Esophagus muscularis mucosa (tissue), 4 donors: ENCODE measurements around the gene PAM. TPM values are rescaled to one million over a fixed set of nuclear protein-coding genes. Genes with fewer than 3 reads are reported as not detected.

Experiments
- DNase-seq: peaks from one replicate; pipeline ENCODE4 v3.0.0-alpha.2; 2017; ENCODE audit errors: extremely low spot score
- H3K27ac ChIP-seq, 4 donors: fragments of 200-600 bp; sonication (generic); replicated peaks in 1 of 4; 1 replicate in 3 of 4; 2 replicates in 1 of 4; pipeline ENCODE4 v1.5.1; 2016 to 2019; ENCODE audit warnings: mild to moderate bottlenecking in 1 of 4
- H3K27me3 ChIP-seq, 4 donors: fragments of 200-600 bp; sonication (generic); one replicate each; pipeline versions ENCODE4 v1.5.1 to v1.6.0; 2016 to 2019
- H3K36me3 ChIP-seq, 4 donors: fragments of 200-600 bp; sonication (generic); one replicate each; pipeline ENCODE4 v1.5.1; 2016 to 2019
- H3K4me1 ChIP-seq, 4 donors: fragments of 200-600 bp; sonication (generic); one replicate each; pipeline ENCODE4 v1.5.1; 2016 to 2019
- H3K4me3 ChIP-seq, 4 donors: fragments of 200-600 bp; sonication (generic); 1 replicate in 2 of 4; 2 replicates in 2 of 4; pipeline ENCODE4 v1.5.1; 2016 to 2019; ENCODE audit warnings: mild to moderate bottlenecking in 4 of 4, moderate library complexity in 1 of 4
- H3K9me3 ChIP-seq, 4 donors: fragments of 200-600 bp; sonication (generic); 1 replicate in 3 of 4; 2 replicates in 1 of 4; pipeline ENCODE4 v1.5.1; 2016 to 2019
- EP300 ChIP-seq: sonication (generic); formaldehyde crosslinking; IDR thresholded peaks from one replicate; pipeline ENCODE4 v1.6.1; 2017; ENCODE audit warnings: antibody characterized with exemption
- POLR2A ChIP-seq: fragments of 450-650 bp; IDR thresholded peaks from one replicate; pipeline ENCODE4 v1.6.1; 2017; ENCODE audit warnings: antibody characterized with exemption, moderate library complexity, mild to moderate bottlenecking, low read depth
- POLR2AphosphoS5 ChIP-seq, 2 donors: sonication (generic); formaldehyde crosslinking; IDR thresholded peaks; one replicate each; pipeline ENCODE4 v1.6.1; 2017; ENCODE audit warnings: antibody characterized with exemption in 2 of 2
- WGBS: methylation state at CpG from one replicate; pipeline ENCODE4 v1.1.5; 2018; 5-methylcytosine and 5-hydroxymethylcytosine counted together
- intact Hi-C: fragments of 100-400 bp; cut with DNase I; formaldehyde crosslinking; loops from one replicate; pipeline ENCODE4 v1.15.1; 2023
- total RNA-seq, 4 donors: library from RNA; depleted of rRNA; stranded (reverse); fragments of >200 nt; gene quantifications; one replicate each; pipeline versions ENCODE4 v1.1.0 to v1.2.1, GENCODE V29; 2016
- TF ChIP-seq, protein P1 (sequence below), 3 experiments: fragments of 200-600 bp in 2 of 3; fragments of 450-650 bp in 1 of 3; sonication (generic) in 2 of 3; IDR thresholded peaks; one replicate each; pipeline ENCODE4 v1.5.1; 2017 to 2019; ENCODE audit warnings: antibody characterized with exemption in 3 of 3, mild to moderate bottlenecking in 2 of 3, moderate library complexity in 1 of 3

PAM gene
- total RNA-seq, 4 donors from 2014 or later, result 212 to 250 (median 227) TPM

DNA sequence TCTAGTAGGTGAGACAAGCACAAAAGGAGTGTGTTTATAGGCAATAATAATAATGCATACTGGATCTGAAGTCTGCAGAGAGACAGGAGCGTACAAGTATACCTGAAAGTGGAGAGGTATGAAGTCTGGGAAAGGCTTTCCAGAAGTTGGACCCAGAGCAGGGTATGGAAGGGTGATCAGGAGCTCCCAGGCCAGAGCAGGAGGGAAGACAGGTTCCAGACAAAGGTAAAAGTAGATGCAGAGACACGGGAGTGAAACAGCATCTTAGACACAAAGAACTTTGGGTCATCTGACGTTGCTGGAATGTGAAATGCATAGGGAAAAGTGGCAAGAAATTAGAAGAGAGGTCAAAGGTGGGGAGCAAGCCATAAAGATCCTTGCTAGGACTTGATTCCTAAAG is 175.1 kb downstream of the PAM start:
- H3K9me3 ChIP-seq, result no peaks in the 10 kb centered on the region
- no peak overlapping the region for H3K4me3 ChIP-seq
- no peaks in the 10 kb centered on the region for H3K27me3 ChIP-seq
- intact Hi-C loops, result no loop called here
- WGBS, result 98% methylated on average over 3 of the region's 3 CpGs
- DNase-seq, result no peak
- no peak overlapping the region for H3K27ac ChIP-seq
- peaks cover 0 to 32% (median 23%) of the 10 kb centered on the region in 4 donors for H3K36me3 ChIP-seq
- peaks cover 0 to 13% (median 2%) of the 10 kb centered on the region in 4 donors for H3K4me1 ChIP-seq
- no peak for TF ChIP-seq POLR2A
- TF ChIP-seq, protein P1, sequence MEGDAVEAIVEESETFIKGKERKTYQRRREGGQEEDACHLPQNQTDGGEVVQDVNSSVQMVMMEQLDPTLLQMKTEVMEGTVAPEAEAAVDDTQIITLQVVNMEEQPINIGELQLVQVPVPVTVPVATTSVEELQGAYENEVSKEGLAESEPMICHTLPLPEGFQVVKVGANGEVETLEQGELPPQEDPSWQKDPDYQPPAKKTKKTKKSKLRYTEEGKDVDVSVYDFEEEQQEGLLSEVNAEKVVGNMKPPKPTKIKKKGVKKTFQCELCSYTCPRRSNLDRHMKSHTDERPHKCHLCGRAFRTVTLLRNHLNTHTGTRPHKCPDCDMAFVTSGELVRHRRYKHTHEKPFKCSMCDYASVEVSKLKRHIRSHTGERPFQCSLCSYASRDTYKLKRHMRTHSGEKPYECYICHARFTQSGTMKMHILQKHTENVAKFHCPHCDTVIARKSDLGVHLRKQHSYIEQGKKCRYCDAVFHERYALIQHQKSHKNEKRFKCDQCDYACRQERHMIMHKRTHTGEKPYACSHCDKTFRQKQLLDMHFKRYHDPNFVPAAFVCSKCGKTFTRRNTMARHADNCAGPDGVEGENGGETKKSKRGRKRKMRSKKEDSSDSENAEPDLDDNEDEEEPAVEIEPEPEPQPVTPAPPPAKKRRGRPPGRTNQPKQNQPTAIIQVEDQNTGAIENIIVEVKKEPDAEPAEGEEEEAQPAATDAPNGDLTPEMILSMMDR (IDR thresholded peaks at IDR 0.05), result no peak

DNA sequence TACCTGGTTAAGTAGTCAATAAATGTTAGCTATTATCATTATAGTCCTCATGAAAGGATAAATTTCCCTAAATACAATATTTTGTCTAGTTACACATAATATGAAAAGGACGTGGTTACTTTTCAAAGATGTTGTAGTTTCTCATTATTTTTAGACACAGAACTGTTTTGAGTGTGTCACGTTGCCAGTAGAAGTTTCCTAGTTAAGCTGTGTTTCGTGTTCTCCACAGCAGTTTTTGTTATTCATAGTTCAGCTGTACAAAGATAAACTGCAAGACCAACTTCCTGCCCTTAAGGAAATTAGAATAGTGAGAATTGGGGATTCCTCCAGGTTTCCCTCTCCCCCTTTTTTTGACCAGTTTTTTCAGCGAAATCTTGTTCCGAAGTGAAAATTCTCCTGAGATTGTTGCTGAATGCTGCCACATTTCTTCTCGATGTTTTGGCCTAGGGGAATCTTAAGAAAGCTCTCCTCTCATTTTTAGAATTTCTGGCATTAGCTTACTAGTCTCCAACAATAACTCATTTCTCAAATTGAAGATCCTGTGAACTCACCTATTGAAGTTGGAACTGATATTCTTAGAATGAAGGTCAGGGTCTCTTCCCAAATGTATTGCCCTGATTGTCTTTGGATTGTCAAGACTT is 176.1 kb downstream of the PAM start:
- intact Hi-C loops, result no loop called here
- H3K27me3 ChIP-seq, result no peaks in the 10 kb centered on the region
- DNase-seq, result no peak
- no peak overlapping the region for H3K4me3 ChIP-seq
- 69% methylated on average over 6 of the region's 6 CpGs for WGBS
- H3K9me3 ChIP-seq, result no peaks in the 10 kb centered on the region
- TF ChIP-seq POLR2AphosphoS5 (IDR thresholded peaks at IDR 0.05) (no peak), EP300 (no peak), POLR2A (no peak)
- TF ChIP-seq, protein P1 (IDR thresholded peaks at IDR 0.05), result no peak
- H3K4me1 ChIP-seq, result peaks cover 0 to 13% (median 0%) of the 10 kb centered on the region in 4 donors
- H3K27ac ChIP-seq, result no peak overlapping the region
- peaks cover 0 to 32% (median 19%) of the 10 kb centered on the region in 4 donors for H3K36me3 ChIP-seq

DNA sequence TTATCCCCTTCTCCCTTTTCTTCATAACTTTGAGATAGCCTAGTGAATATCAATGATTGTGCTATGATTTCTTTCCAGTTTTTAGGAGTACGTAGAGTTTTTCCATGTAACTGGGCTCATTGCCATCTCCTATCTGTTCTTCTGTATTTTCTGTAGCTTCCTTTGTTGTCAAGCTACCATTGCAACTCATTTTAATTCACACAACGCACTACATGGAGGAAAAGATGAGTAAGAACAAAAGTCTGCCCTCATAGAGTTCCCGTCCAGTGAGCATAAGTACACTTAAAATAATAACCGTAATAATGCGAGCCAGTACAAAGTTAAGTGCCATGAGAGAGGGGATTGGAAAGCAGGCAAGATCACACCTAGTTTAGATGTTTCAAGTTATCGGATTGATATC is 177.7 kb downstream of the PAM start:
- peaks cover 0 to 13% (median 0%) of the 10 kb centered on the region in 4 donors for H3K4me1 ChIP-seq
- no peak overlapping the region for H3K4me3 ChIP-seq
- H3K9me3 ChIP-seq, result no peaks in the 10 kb centered on the region
- WGBS, result 91% methylated on average over 6 of the region's 6 CpGs
- TF ChIP-seq POLR2A (no peak), EP300 (no peak), POLR2AphosphoS5 (IDR thresholded peaks at IDR 0.05) (no peak)
- TF ChIP-seq, protein P1 (IDR thresholded peaks at IDR 0.05), result no peak
- intact Hi-C loops, result no loop called here
- DNase-seq, result no peak
- H3K27ac ChIP-seq, result no peak overlapping the region
- H3K27me3 ChIP-seq, result no peaks in the 10 kb centered on the region
- peaks cover 0 to 20% (median 8%) of the 10 kb centered on the region in 4 donors for H3K36me3 ChIP-seq

DNA sequence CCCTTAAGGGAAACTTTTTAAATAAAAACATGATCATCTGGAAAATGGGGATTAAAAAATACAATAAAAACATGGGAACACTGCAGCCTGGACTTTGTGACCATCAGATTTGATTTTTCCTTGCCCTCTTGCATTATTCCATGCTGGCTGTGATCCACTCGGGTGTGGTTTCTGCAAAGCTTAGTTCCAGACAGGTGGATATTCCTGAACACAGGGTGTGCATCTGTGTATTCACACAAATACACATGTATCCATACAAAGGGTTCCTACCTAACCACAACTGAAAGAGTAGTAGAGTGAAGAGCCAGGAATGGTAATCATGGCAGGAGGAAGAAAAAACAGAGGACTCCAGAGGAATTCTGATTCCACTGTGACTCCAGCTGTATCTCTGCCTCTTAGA is 178.2 kb downstream of the PAM start:
- Histone ChIP-seq H3K9me3 (no peaks in the 10 kb centered on the region), H3K4me1 (peaks cover 0 to 13% (median 0%) of the 10 kb centered on the region in 4 donors), H3K27ac (no peak overlapping the region), H3K27me3 (no peaks in the 10 kb centered on the region), H3K36me3 (peaks cover 0 to 20% (median 7%) of the 10 kb centered on the region in 4 donors), H3K4me3 (no peak overlapping the region)
- intact Hi-C loops, result no loop called here
- 100% methylated on average over 1 of the region's 1 CpG for WGBS
- no peak for DNase-seq
- TF ChIP-seq POLR2AphosphoS5 (IDR thresholded peaks at IDR 0.05) (no peak), POLR2A (no peak), EP300 (no peak)
- TF ChIP-seq, protein P1 (IDR thresholded peaks at IDR 0.05), result no peak
